ENCODE measurements around the gene TMEM239. TPM values are rescaled to one million over a fixed set of nuclear protein-coding genes. Genes with fewer than 3 reads are reported as not detected.

Gene TMEM239
- total RNA-seq, 1 donor from 2014 or later: not detected

GRCh38 chr20:2866236-2866635 is 50.1 kb downstream of the TMEM239 start:
- peaks cover 5% of the 10 kb centered on the region for H3K36me3 Mint-ChIP-seq (ENCODE audit: low read depth)
- peaks cover 35% of the 10 kb centered on the region for H3K4me1 Mint-ChIP-seq
- DNase-seq (ENCODE audit: low read depth, low spot score): no peak
- no peak overlapping the region for H3K27ac Mint-ChIP-seq (ENCODE audit: unreplicated experiment)
- TF ChIP-seq, protein P1, sequence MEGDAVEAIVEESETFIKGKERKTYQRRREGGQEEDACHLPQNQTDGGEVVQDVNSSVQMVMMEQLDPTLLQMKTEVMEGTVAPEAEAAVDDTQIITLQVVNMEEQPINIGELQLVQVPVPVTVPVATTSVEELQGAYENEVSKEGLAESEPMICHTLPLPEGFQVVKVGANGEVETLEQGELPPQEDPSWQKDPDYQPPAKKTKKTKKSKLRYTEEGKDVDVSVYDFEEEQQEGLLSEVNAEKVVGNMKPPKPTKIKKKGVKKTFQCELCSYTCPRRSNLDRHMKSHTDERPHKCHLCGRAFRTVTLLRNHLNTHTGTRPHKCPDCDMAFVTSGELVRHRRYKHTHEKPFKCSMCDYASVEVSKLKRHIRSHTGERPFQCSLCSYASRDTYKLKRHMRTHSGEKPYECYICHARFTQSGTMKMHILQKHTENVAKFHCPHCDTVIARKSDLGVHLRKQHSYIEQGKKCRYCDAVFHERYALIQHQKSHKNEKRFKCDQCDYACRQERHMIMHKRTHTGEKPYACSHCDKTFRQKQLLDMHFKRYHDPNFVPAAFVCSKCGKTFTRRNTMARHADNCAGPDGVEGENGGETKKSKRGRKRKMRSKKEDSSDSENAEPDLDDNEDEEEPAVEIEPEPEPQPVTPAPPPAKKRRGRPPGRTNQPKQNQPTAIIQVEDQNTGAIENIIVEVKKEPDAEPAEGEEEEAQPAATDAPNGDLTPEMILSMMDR (conservative IDR thresholded peaks at IDR 0.05): no peak
- no peaks in the 10 kb centered on the region for H3K9me3 Mint-ChIP-seq
- no peaks in the 10 kb centered on the region for H3K27me3 Mint-ChIP-seq (ENCODE audit: low read depth)
- no peak overlapping the region for H3K4me3 Mint-ChIP-seq

GRCh38 chr20:2867081-2867864 is 51.1 kb downstream of the TMEM239 start:
- no peak overlapping the region for H3K27ac Mint-ChIP-seq (ENCODE audit: unreplicated experiment)
- H3K4me1 Mint-ChIP-seq: peaks cover 41% of the 10 kb centered on the region
- peaks cover 6% of the 10 kb centered on the region for H3K27me3 Mint-ChIP-seq (ENCODE audit: low read depth)
- TF ChIP-seq, protein P1 (conservative IDR thresholded peaks at IDR 0.05): no peak
- no peaks in the 10 kb centered on the region for H3K9me3 Mint-ChIP-seq
- no peak overlapping the region for H3K4me3 Mint-ChIP-seq
- no peak for DNase-seq (ENCODE audit: low read depth, low spot score)
- peaks cover 5% of the 10 kb centered on the region for H3K36me3 Mint-ChIP-seq (ENCODE audit: low read depth)

Other genes starting within 250 kb of the TMEM239 start
- 517 and 547 TPM in 2 replicates for gene NOP56, start 163.7 kb upstream of the TMEM239 start, total RNA-seq
- 100 and 102 TPM in 2 replicates for gene IDH3B, start 152.1 kb upstream of the TMEM239 start, total RNA-seq
- gene EBF4, start 123.6 kb upstream of the TMEM239 start, total RNA-seq: 23.2 and 24.6 TPM in 2 replicates
- 200 and 218 TPM in 2 replicates for gene CPXM1, start 15.7 kb upstream of the TMEM239 start, total RNA-seq
- gene C20orf141, start 1.4 kb upstream of the TMEM239 start, total RNA-seq: not detected in 2 replicates
- 68.7 and 71.9 TPM in 2 replicates for gene PCED1A, start 24.3 kb downstream of the TMEM239 start, total RNA-seq
- 49.8 and 50.6 TPM in 2 replicates for gene VPS16, start 24.4 kb downstream of the TMEM239 start, total RNA-seq
- 86.5 and 88.7 TPM in 2 replicates for gene PTPRA, start 57.1 kb downstream of the TMEM239 start, total RNA-seq
- gene GNRH2, start 227.3 kb downstream of the TMEM239 start, total RNA-seq: 1.3 and 2.4 TPM in 2 replicates
- gene MRPS26, start 229.7 kb downstream of the TMEM239 start, total RNA-seq: 77.9 and 80.7 TPM in 2 replicates